NCI-H524 treated with DMSO at 0.1 percent for 48 hours (cell line): ENCODE measurements around the gene ABCC2.
"Not testable (repeated sequence)": the region's sequence is repeated elsewhere in the genome, so short reads cannot be mapped to it uniquely, and the experiment has no call there.

Experiments
- DNase-seq: peaks from one replicate; lab custom pipeline; 2025; lab: John Stamatoyannopoulos, UW

The ABCC2 gene

GRCh38 chr10:99809931-99810615 lies 27.6 kb downstream of the ABCC2 start:
- no peak for DNase-seq

GRCh38 chr10:99812177-99812576 lies 29.7 kb downstream of the ABCC2 start:
- DNase-seq, result no peak

GRCh38 chr10:99814143-99814542 lies 31.7 kb downstream of the ABCC2 start:
- no peak for DNase-seq

- no peak for DNase-seq
These were observed 33.2 kb downstream of the ABCC2 start for GRCh38 chr10:99815621-99816020.

- DNase-seq, result no peak
These were observed 45.5 kb downstream of the ABCC2 start for GRCh38 chr10:99827936-99828335.

- no peak for DNase-seq
These were observed 46.0 kb downstream of the ABCC2 start for GRCh38 chr10:99828464-99828863.

- no peak for DNase-seq
These were observed 50.0 kb downstream of the ABCC2 start for GRCh38 chr10:99832439-99832838.

- DNase-seq, result no peak
These were observed 52.0 kb downstream of the ABCC2 start for GRCh38 chr10:99834410-99834809.

GRCh38 chr10:99835947-99836346 lies 53.5 kb downstream of the ABCC2 start:
- no peak for DNase-seq

GRCh38 chr10:99836711-99837110 lies 54.3 kb downstream of the ABCC2 start:
- DNase-seq, result no peak

GRCh38 chr10:99840859-99841258 lies 58.4 kb downstream of the ABCC2 start:
- not testable (repeated sequence) for DNase-seq

GRCh38 chr10:99841746-99842145 lies 59.3 kb downstream of the ABCC2 start:
- DNase-seq, result no peak

GRCh38 chr10:99843310-99843709 lies 60.9 kb downstream of the ABCC2 start:
- DNase-seq, result no peak

GRCh38 chr10:99844433-99844955 lies 62.1 kb downstream of the ABCC2 start:
- no peak for DNase-seq

GRCh38 chr10:99845837-99846382 lies 63.5 kb downstream of the ABCC2 start:
- no peak for DNase-seq

GRCh38 chr10:99849057-99849456 lies 66.6 kb downstream of the ABCC2 start:
- no peak for DNase-seq

- no peak for DNase-seq
These were observed 67.1 kb downstream of the ABCC2 start for GRCh38 chr10:99849536-99849935.

- DNase-seq, result no peak
These were observed 67.8 kb downstream of the ABCC2 start for GRCh38 chr10:99850021-99850766.

- no peak for DNase-seq
These were observed 68.4 kb downstream of the ABCC2 start for GRCh38 chr10:99850767-99851340.

GRCh38 chr10:99851825-99852224 lies 69.4 kb downstream of the ABCC2 start:
- no peak for DNase-seq

- no peak for DNase-seq
These were observed 70.2 kb downstream of the ABCC2 start for GRCh38 chr10:99852481-99853213.

GRCh38 chr10:99853655-99854054 lies 71.2 kb downstream of the ABCC2 start:
- no peak for DNase-seq
